Fibroblast of lung (primary cell): ENCODE data around the gene SCN8A.

ENCODE experiments used
- EZH2 ChIP-seq: IDR thresholded peaks from 2 replicates; pipeline ENCODE4 v1.5.1; 2012; ENCODE audit warnings: low read length, control low read depth, mild to moderate bottlenecking; ENCODE audit errors: missing control alignments
- TF ChIP-seq, protein P1 (sequence below), 2 donors: IDR thresholded peaks in 1 of 2; conservative IDR thresholded peaks in 1 of 2; 1 replicate in 1 of 2; 2 replicates in 1 of 2; pipeline ENCODE4 v1.5.1; 2011 to 2012; ENCODE audit warnings: low read length in 2 of 2, control low read depth in 1 of 2, inconsistent platforms in 1 of 2, low read depth in 1 of 2, mild to moderate bottlenecking in 1 of 2

DNA sequence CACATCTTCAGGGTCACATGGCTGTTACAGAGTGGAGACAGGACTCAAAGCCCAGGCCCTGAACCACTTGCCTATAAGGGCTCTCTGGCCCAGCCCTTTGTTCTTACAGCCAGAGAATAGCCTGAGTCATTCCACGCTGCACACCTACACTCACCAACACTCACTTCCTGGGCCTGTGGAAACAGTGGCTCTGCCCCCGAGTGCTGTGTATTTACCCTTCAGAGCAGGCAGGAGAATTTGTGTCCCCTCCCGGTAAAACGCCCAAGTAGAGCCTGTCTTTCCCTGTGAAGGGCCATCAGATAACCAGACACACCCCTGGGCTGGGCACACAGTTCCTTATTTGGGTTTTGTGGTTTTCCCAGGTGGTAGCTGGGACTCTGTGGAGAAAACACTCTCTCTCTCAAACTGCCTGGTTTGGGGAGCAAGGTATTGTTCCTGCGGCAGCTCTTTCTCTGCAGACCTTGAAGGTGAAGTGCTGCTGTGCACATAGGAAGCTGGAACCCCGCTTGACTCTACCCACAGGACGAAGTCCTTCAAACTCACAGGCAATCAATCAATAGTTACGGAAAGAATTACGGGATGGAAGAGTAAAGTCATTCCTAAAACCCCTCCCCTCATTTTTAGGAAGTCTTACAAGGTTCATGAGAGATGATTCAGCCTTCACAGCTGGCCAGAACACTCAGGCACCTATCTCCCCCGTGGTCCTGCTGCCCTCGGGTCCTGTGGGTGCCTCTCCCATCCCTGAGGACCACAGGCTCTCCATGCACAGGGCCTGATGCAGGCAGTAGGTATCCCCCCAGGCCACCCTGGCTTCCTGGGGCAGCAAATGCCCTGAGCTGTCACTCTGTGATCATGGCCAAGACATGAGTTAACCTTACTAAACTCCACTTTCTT lies 237.1 kb downstream of the SCN8A start:
- TF ChIP-seq, protein P1, sequence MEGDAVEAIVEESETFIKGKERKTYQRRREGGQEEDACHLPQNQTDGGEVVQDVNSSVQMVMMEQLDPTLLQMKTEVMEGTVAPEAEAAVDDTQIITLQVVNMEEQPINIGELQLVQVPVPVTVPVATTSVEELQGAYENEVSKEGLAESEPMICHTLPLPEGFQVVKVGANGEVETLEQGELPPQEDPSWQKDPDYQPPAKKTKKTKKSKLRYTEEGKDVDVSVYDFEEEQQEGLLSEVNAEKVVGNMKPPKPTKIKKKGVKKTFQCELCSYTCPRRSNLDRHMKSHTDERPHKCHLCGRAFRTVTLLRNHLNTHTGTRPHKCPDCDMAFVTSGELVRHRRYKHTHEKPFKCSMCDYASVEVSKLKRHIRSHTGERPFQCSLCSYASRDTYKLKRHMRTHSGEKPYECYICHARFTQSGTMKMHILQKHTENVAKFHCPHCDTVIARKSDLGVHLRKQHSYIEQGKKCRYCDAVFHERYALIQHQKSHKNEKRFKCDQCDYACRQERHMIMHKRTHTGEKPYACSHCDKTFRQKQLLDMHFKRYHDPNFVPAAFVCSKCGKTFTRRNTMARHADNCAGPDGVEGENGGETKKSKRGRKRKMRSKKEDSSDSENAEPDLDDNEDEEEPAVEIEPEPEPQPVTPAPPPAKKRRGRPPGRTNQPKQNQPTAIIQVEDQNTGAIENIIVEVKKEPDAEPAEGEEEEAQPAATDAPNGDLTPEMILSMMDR (conservative IDR thresholded peaks at IDR 0.05 in 1 of 2, IDR thresholded peaks at IDR 0.05 in 1 of 2; ENCODE audit: low read depth in 1 of 2, low read length in 2 of 2): no peak
- TF ChIP-seq EZH2: no peak
